Kidney tubule cell (primary cell): ENCODE measurements around the gene CD276.

Experiments used
- DNase-seq: peaks from one replicate; pipeline ENCODE4 v3.0.0-alpha.2; 2018; ENCODE audit warnings: low spot score

Gene CD276

GRCh38 chr15:73747847-73748590 lies 63.8 kb downstream of the CD276 start:
- DNase-seq: no peak

GRCh38 chr15:73748730-73749129 lies 64.5 kb downstream of the CD276 start:
- no peak for DNase-seq

GRCh38 chr15:73749533-73749932 lies 65.3 kb downstream of the CD276 start:
- no peak for DNase-seq

- no peak for DNase-seq
These were observed 65.8 kb downstream of the CD276 start for GRCh38 chr15:73749971-73750370.

- DNase-seq: no peak
These were observed 66.3 kb downstream of the CD276 start for GRCh38 chr15:73750438-73750837.

- DNase-seq: no peak
These were observed 66.8 kb downstream of the CD276 start for GRCh38 chr15:73750951-73751350.

- DNase-seq: no peak
These were observed 67.3 kb downstream of the CD276 start for GRCh38 chr15:73751511-73751898.

GRCh38 chr15:73751899-73752805 lies 68.0 kb downstream of the CD276 start:
- no peak for DNase-seq

- no peak for DNase-seq
These were observed 68.6 kb downstream of the CD276 start for GRCh38 chr15:73752806-73753193.

GRCh38 chr15:73753250-73754130 lies 69.3 kb downstream of the CD276 start, which contains the start of gene INSYN1:
TSS of gene INSYN1 (minus strand) at chr15:73753351. CDS start at chr15:73751130, 2,221 bp downstream.
- peak; percentile 9 for DNase-seq

- no peak for DNase-seq
These were observed 70.3 kb downstream of the CD276 start for GRCh38 chr15:73754461-73754860.

GRCh38 chr15:73755481-73755880 lies 71.3 kb downstream of the CD276 start:
- DNase-seq: no peak

GRCh38 chr15:73755946-73756345 lies 71.8 kb downstream of the CD276 start:
- no peak for DNase-seq

GRCh38 chr15:73756390-73756789 lies 72.2 kb downstream of the CD276 start:
- no peak for DNase-seq

- DNase-seq: no peak
These were observed 72.8 kb downstream of the CD276 start for GRCh38 chr15:73756947-73757513.

- no peak for DNase-seq
These were observed 73.4 kb downstream of the CD276 start for GRCh38 chr15:73757571-73757970.

- DNase-seq: no peak
These were observed 74.3 kb downstream of the CD276 start for GRCh38 chr15:73758461-73758860.

GRCh38 chr15:73760330-73761329 lies 76.4 kb downstream of the CD276 start:
- no peak for DNase-seq

- DNase-seq: no peak
These were observed 79.7 kb downstream of the CD276 start for GRCh38 chr15:73763931-73764330.
